ENCODE measurements around the gene RNU1-4.

DNA sequence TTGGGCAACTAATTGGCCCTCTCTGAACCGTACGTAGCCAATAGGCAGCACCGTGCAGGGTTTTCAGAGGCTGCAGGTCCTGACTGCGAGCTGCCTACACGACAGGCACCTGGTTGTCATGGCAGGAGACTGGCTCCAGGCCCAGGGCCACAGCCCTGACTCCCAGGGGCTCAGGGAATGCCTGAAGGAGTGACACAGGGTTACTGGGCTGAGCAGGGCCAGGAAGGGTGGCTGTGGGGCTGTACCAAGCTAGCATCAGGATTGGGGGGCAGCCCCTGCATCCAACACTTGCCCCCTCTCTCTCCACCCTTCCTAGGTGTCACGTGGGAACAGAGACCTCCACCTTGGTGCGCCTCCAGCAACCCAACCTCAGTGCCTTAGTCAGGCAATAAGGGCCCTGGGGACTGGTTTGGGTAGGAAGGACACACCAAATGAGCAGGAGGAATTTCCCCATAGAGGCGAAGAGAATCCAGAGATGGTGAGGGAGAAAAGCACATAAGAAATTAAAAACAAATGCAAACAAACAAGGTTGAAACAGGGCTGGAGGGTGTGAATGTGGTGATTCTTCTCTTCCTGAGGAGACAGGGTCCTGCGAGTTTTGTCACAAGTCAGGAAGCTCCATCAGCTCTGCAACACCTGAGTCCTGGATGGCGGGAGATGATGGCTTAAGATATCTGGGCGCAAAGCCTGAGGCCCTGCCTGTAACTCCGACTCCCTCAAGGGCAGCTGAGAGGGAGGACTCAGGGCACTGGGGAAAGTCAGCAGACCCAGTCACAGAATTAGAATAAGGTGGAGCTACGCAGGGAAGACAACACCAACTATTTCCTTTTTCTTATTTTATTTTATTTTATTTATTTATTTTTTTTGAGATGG is 19.7 kb upstream of the RNU1-4 start:
- TF ChIP-seq, protein P1, sequence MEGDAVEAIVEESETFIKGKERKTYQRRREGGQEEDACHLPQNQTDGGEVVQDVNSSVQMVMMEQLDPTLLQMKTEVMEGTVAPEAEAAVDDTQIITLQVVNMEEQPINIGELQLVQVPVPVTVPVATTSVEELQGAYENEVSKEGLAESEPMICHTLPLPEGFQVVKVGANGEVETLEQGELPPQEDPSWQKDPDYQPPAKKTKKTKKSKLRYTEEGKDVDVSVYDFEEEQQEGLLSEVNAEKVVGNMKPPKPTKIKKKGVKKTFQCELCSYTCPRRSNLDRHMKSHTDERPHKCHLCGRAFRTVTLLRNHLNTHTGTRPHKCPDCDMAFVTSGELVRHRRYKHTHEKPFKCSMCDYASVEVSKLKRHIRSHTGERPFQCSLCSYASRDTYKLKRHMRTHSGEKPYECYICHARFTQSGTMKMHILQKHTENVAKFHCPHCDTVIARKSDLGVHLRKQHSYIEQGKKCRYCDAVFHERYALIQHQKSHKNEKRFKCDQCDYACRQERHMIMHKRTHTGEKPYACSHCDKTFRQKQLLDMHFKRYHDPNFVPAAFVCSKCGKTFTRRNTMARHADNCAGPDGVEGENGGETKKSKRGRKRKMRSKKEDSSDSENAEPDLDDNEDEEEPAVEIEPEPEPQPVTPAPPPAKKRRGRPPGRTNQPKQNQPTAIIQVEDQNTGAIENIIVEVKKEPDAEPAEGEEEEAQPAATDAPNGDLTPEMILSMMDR (IDR thresholded peaks at IDR 0.05) = no peak
- no peak for TF ChIP-seq POLR2A (IDR thresholded peaks at IDR 0.05)

Data from uterus (tissue), 2 donors.